Measurements from ENCODE around the gene VMP1. TPM values are rescaled to one million over a fixed set of nuclear protein-coding genes. Genes with fewer than 3 reads are reported as not detected.

The VMP1 gene
- total RNA-seq, 1 experiment from 2014 or later, result 83.1 TPM

- no peak overlapping the region for H2AK5ac ChIP-seq (ENCODE audit: insufficient read length, low read length)
- H3K4me2 ChIP-seq (ENCODE audit: insufficient read depth, insufficient read length, low read length), result no peak overlapping the region
- no peaks in the 10 kb centered on the region for H3K9me3 ChIP-seq (ENCODE audit: control insufficient read depth, low read depth, low read length)
- Mint-ChIP-seq H3K27ac (no peak overlapping the region), H3K4me1 (no peaks in the 10 kb centered on the region), H3K9me3 (peaks cover 2% of the 10 kb centered on the region in 2 experiments; a peak in 2 of 5 replicates), H3K27me3 (ENCODE audit: low read depth) (no peaks in the 10 kb centered on the region), H3K36me3 (ENCODE audit: insufficient read depth in 1 of 3, low read depth in 3 of 3) (peaks cover 4 to 5% (median 5%) of the 10 kb centered on the region in 3 experiments), H3K4me3 (no peak overlapping the region)
- H3K23me2 ChIP-seq (ENCODE audit: insufficient read length, low read depth, low read length, poor library complexity, severe bottlenecking), result no peaks in the 10 kb centered on the region
- H2BK120ac ChIP-seq (ENCODE audit: low read depth, low read length, poor library complexity, severe bottlenecking), result no peak overlapping the region
- H4K8ac ChIP-seq (replicated peaks; ENCODE audit: insufficient read length, low read depth, low read length), result no peak overlapping the region
- no peak overlapping the region for H3K27ac ChIP-seq (ENCODE audit: insufficient read length, low read depth, low read length)
- no peak overlapping the region for H3K4ac ChIP-seq (ENCODE audit: low read depth, low read length)
- no peak overlapping the region for H3K23ac ChIP-seq (ENCODE audit: insufficient read length, low read depth, low read length)
- H4K5ac ChIP-seq (ENCODE audit: insufficient read length, low read depth, low read length), result no peak overlapping the region
- no peaks in the 10 kb centered on the region for H4K20me1 ChIP-seq (ENCODE audit: control insufficient read depth, insufficient read depth, insufficient read length)
- H3K79me2 ChIP-seq (ENCODE audit: insufficient read depth, low read length), result no peaks in the 10 kb centered on the region
- H3K18ac ChIP-seq (ENCODE audit: insufficient read length, low read depth, low read length), result no peak overlapping the region
- H3T11ph ChIP-seq (ENCODE audit: low read length), result no peak overlapping the region
- no peak overlapping the region for H3K9ac ChIP-seq (ENCODE audit: extremely low read depth, insufficient read length, low read length)
- H3K4me1 ChIP-seq (ENCODE audit: insufficient read depth, low read length), result no peaks in the 10 kb centered on the region
- H3K79me1 ChIP-seq (ENCODE audit: insufficient read depth, low read depth, low read length, poor library complexity, severe bottlenecking), result no peaks in the 10 kb centered on the region
- no peak overlapping the region for H2AFZ ChIP-seq (ENCODE audit: low read length)
- no peak overlapping the region for H2BK12ac ChIP-seq (ENCODE audit: insufficient read length, low read depth, low read length)
- no CpG with 5 or more reads among the region's 1 CpG for WGBS (ENCODE audit: extremely low coverage, insufficient read length, low lambda C conversion rate)
- no peak overlapping the region for H4K91ac ChIP-seq (ENCODE audit: insufficient read length, low read depth, low read length)
- TF ChIP-seq CTCF (conservative IDR thresholded peaks at IDR 0.05), result no peak
- no peak overlapping the region for H3K56ac ChIP-seq (ENCODE audit: insufficient read length, low read depth, low read length)
- H3K27me3 ChIP-seq (ENCODE audit: insufficient read depth, low read length), result no peaks in the 10 kb centered on the region
- H2BK20ac ChIP-seq (ENCODE audit: low read depth, low read length, poor library complexity, severe bottlenecking), result no peak overlapping the region
- H3K14ac ChIP-seq (ENCODE audit: insufficient read depth, low read length), result no peak overlapping the region
- no peak overlapping the region for H2BK15ac ChIP-seq (ENCODE audit: low read depth, low read length)
- no peak for DNase-seq
- H2BK5ac ChIP-seq (ENCODE audit: insufficient read length, low read length), result no peak overlapping the region
These were observed 41.1 kb downstream of the VMP1 start for GRCh38 chr17:59748591-59748990.

All from H9 (cell line).